Bronchial epithelial cell (primary cell): Measurements from ENCODE around the gene FNIP1. TPM values are rescaled to one million over a fixed set of nuclear protein-coding genes. Genes with fewer than 3 reads are reported as not detected.
"Not testable (repeated sequence)": the region's sequence is repeated elsewhere in the genome, so short reads cannot be mapped to it uniquely, and the experiment has no call there.

Source experiments
- DNase-seq: peaks from one replicate; pipeline ENCODE4 v3.0.0-alpha.2; 2010; ENCODE audit warnings: low read depth
- FAIRE-seq: peaks from 2 replicates; lab custom pipeline; 2011; peaks lifted over from hg19 to GRCh38; lab: Jason Lieb, UNC
- H3K27me3 ChIP-seq: 2 replicates; pipeline ENCODE4 v1.5.1; 2011; ENCODE audit warnings: low read length; ENCODE audit not compliant: control insufficient read depth, insufficient read depth
- H3K36me3 ChIP-seq: 2 replicates; pipeline ENCODE4 v1.5.1; 2011; ENCODE audit warnings: low read length; ENCODE audit not compliant: control insufficient read depth, insufficient read depth
- H3K4me3 ChIP-seq: 2 replicates; pipeline ENCODE4 v1.5.1; 2011; ENCODE audit warnings: mild to moderate bottlenecking, low read depth, low read length, control low read depth
- total RNA-seq: library from RNA; depleted of rRNA; stranded (reverse); fragments of >200 nt; gene quantifications from 2 replicates; pipeline ENCODE4 v1.2.1, GENCODE V29; 2014
- TF ChIP-seq, protein P1 (sequence below): IDR thresholded peaks from 2 replicates; pipeline ENCODE4 v1.5.1; 2011; ENCODE audit warnings: mild to moderate bottlenecking, moderate library complexity, low read length, control low read depth, inconsistent platforms; ENCODE audit not compliant: insufficient read depth, severe bottlenecking

FNIP1 gene
- total RNA-seq, 1 donor from 2014 or later = 45.0 TPM

DNA sequence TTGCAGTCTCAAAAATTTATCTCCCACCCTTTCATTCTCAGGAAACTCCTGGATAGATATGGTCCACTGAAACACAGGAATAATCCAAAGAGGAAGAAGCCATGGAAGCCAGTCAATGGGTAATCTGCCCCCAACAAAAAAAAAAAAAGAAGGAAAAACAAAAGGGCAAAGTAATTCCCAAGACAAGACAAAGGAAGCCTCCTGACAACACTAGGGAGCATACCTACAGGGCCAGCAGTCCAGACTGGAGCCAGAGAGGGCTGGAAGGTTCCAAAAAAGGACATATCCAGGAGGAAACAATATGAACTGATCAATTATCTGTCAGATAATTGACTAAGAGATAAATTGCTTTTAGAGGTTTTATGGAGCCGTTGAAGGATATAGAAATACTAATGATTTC is 12.9 kb downstream of the FNIP1 start:
- FAIRE-seq (no peak), DNase-seq (no peak)
- Histone ChIP-seq H3K27me3 (no peaks in the 10 kb centered on the region), H3K4me3 (no peak overlapping the region), H3K36me3 (no peaks in the 10 kb centered on the region)
- TF ChIP-seq, protein P1, sequence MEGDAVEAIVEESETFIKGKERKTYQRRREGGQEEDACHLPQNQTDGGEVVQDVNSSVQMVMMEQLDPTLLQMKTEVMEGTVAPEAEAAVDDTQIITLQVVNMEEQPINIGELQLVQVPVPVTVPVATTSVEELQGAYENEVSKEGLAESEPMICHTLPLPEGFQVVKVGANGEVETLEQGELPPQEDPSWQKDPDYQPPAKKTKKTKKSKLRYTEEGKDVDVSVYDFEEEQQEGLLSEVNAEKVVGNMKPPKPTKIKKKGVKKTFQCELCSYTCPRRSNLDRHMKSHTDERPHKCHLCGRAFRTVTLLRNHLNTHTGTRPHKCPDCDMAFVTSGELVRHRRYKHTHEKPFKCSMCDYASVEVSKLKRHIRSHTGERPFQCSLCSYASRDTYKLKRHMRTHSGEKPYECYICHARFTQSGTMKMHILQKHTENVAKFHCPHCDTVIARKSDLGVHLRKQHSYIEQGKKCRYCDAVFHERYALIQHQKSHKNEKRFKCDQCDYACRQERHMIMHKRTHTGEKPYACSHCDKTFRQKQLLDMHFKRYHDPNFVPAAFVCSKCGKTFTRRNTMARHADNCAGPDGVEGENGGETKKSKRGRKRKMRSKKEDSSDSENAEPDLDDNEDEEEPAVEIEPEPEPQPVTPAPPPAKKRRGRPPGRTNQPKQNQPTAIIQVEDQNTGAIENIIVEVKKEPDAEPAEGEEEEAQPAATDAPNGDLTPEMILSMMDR = no peak

DNA sequence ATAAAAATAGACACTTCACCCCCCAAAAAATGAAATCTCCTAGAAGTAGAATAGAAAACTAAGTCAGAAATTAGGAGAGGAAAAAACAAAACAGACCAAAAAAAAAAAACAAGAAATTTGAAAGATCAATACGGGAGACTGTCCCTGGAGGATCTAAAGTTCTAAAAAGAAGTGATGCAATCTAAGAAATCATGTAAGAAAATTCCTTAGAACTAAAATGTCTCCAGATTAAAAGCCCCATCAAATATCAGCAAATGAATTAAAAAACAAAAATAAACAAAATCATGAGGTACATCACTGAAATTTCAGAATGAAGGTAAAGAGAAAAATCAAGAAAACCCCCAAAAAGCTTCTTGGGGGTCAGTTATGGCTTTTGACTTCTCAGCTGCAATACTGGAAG is 13.5 kb downstream of the FNIP1 start:
- DNase-seq = no peak
- no peak for FAIRE-seq
- TF ChIP-seq, protein P1 = no peak
- Histone ChIP-seq H3K36me3 (no peaks in the 10 kb centered on the region), H3K27me3 (no peaks in the 10 kb centered on the region), H3K4me3 (no peak overlapping the region)

- Histone ChIP-seq H3K36me3 (no peaks in the 10 kb centered on the region), H3K4me3 (no peak overlapping the region), H3K27me3 (no peaks in the 10 kb centered on the region)
- no peak for FAIRE-seq
- TF ChIP-seq, protein P1 = no peak
- DNase-seq = no peak
Measured at GRCh38 chr5:131782717-131783116, 14.1 kb downstream of the FNIP1 start.

DNA sequence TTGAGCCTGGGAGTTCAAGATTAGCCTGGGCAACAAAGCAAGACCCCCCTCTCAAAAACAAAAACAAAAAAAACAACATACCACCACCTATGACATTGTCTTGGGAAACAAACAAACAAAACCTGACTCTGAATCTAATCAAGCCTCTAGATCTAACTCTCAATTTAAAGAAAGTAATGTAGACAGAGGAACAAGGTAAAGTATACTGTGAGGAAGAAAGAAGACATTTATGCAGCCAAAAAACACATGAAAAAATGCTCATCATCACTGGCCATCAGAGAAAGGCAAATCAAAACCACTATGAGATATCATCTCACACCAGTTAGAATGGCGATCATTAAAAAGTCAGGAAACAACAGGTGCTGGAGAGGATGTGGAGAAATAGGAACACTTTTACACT is 18.7 kb downstream of the FNIP1 start:
- not testable (repeated sequence) for DNase-seq, FAIRE-seq, H3K27me3 ChIP-seq, H3K36me3 ChIP-seq, H3K4me3 ChIP-seq

DNA sequence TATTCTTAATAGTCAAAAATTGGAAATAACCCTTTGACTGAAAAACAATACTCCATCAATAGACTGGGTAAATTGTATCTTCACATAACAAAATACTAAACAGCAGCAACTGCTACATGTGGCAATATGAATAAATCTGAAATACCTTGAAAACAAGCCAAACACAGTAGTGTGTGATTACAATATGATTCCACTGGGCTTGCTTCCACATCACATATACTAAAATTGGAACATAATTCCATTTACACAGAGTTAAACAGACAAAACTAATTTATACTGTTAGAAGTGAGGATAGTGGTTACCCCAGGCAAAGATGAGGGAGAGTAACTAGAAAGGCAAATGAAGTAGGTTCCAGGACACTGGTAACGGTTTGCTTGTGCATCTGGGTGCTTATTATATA is 20.4 kb downstream of the FNIP1 start:
- H3K27me3 ChIP-seq = no peaks in the 10 kb centered on the region
- DNase-seq (no peak), FAIRE-seq (no peak)
- TF ChIP-seq, protein P1 = no peak
- no peaks in the 10 kb centered on the region for H3K36me3 ChIP-seq
- H3K4me3 ChIP-seq = no peak overlapping the region

DNA sequence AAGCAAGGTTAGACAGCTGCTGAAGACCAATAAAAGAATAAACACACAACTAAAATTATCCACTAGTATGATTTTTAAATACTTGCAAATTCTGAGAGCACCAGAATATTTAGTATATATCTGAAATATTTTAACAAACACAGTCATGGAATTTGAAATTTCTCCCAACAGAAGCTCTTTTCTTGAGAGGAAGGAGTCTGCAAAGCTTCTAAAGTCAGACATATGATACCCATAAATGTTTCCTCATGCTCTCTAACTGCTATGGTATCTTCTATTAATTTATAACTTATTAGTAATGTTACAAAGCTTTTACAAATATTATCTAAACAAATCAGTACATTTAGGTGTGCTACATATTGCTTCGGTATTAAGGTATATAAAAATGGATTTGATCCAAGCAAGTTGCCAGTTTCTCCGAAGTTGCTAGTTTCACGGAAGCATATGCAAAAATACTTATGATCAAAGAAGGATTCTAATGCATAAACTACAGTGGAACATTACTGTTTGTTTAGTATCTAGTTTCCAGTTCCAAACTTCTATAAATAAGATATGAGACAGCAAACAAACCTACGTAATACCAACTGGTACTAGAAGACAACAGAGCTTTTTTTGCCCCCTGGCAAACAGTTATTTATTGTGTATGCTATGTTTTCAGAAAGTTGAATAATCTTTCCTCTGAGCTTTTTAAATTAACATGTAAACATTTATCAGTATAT is 22.0 kb downstream of the FNIP1 start:
- TF ChIP-seq, protein P1 = no peak
- no peaks in the 10 kb centered on the region for H3K36me3 ChIP-seq
- H3K4me3 ChIP-seq = no peak overlapping the region
- no peak for FAIRE-seq
- DNase-seq = peak; percentile 26
- no peaks in the 10 kb centered on the region for H3K27me3 ChIP-seq
